Measurements from ENCODE around the gene ATP8A2.
"Not testable (repeated sequence)": the region's sequence is repeated elsewhere in the genome, so short reads cannot be mapped to it uniquely, and the experiment has no call there.

DNA sequence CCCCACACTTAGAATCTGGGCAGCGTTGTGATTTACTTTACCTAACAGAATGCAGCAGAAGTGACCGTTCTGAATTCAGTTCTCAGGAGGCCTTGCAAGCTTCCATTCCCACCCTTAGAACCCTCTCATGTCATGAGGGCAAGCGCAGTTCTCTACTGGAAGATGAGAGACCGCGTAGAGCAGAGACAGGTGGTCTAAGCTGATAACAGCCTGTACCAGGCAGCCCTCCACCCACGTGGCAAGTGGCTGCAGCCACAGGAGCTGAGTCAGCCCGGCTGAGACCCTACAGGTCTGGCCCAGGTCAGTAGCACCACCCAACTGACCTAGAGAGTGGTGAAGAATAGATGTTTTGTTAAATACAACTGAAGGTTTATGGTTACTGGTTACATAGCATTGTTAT lies 694.7 kb downstream of the ATP8A2 start:
- TF ChIP-seq POLR2A (IDR thresholded peaks at IDR 0.05; ENCODE audit: low read depth, low read length); BHLHE40 (IDR thresholded peaks at IDR 0.05; ENCODE audit: low read depth, low read length); RFX5 (IDR thresholded peaks at IDR 0.05; ENCODE audit: low read depth, low read length); CHD1 (IDR thresholded peaks at IDR 0.05; ENCODE audit: low read depth, low read length); RAD21 (IDR thresholded peaks at IDR 0.05; ENCODE audit: low read length); CEBPB (IDR thresholded peaks at IDR 0.05; ENCODE audit: low read depth, low read length); RCOR1 (IDR thresholded peaks at IDR 0.05; ENCODE audit: insufficient replicate concordance, low read length); FOS (IDR thresholded peaks at IDR 0.05; ENCODE audit: low read depth, low read length); MAZ (IDR thresholded peaks at IDR 0.05; ENCODE audit: borderline replicate concordance, low read depth, low read length); MXI1 (IDR thresholded peaks at IDR 0.05; ENCODE audit: borderline replicate concordance, low read depth, low read length); SMC3 (IDR thresholded peaks at IDR 0.05; ENCODE audit: low read depth, low read length): not testable (repeated sequence)
- TF ChIP-seq, protein P1, sequence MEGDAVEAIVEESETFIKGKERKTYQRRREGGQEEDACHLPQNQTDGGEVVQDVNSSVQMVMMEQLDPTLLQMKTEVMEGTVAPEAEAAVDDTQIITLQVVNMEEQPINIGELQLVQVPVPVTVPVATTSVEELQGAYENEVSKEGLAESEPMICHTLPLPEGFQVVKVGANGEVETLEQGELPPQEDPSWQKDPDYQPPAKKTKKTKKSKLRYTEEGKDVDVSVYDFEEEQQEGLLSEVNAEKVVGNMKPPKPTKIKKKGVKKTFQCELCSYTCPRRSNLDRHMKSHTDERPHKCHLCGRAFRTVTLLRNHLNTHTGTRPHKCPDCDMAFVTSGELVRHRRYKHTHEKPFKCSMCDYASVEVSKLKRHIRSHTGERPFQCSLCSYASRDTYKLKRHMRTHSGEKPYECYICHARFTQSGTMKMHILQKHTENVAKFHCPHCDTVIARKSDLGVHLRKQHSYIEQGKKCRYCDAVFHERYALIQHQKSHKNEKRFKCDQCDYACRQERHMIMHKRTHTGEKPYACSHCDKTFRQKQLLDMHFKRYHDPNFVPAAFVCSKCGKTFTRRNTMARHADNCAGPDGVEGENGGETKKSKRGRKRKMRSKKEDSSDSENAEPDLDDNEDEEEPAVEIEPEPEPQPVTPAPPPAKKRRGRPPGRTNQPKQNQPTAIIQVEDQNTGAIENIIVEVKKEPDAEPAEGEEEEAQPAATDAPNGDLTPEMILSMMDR (conservative IDR thresholded peaks at IDR 0.05; ENCODE audit: low read depth, low read length) = not testable (repeated sequence)
- TF ChIP-seq, protein P2, sequence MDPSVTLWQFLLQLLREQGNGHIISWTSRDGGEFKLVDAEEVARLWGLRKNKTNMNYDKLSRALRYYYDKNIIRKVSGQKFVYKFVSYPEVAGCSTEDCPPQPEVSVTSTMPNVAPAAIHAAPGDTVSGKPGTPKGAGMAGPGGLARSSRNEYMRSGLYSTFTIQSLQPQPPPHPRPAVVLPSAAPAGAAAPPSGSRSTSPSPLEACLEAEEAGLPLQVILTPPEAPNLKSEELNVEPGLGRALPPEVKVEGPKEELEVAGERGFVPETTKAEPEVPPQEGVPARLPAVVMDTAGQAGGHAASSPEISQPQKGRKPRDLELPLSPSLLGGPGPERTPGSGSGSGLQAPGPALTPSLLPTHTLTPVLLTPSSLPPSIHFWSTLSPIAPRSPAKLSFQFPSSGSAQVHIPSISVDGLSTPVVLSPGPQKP (IDR thresholded peaks at IDR 0.05; ENCODE audit: borderline replicate concordance, low read depth, low read length) = not testable (repeated sequence)
